Liver (tissue), 9 donors: ENCODE measurements around the gene PATJ. TPM values are rescaled to one million over a fixed set of nuclear protein-coding genes. Genes with fewer than 3 reads are reported as not detected.

Experiments
- DNase-seq: peaks from one replicate; pipeline ENCODE4 v3.0.0-alpha.2; 2017; ENCODE audit warnings: low spot score
- H3K27ac ChIP-seq, 2 donors: one replicate each; pipeline ENCODE4 v1.7.0; 2013; ENCODE audit warnings: inconsistent platforms in 2 of 2, low read length in 2 of 2, control low read depth in 1 of 2, low read depth in 1 of 2, mild to moderate bottlenecking in 1 of 2
- H3K27me3 ChIP-seq, 4 donors: one replicate each; pipeline versions ENCODE4 v1.6.1 to v1.7.0; 2013; ENCODE audit warnings: low read length in 3 of 4, inconsistent platforms in 1 of 4, mild to moderate bottlenecking in 1 of 4, moderate library complexity in 1 of 4; ENCODE audit not compliant: control insufficient read depth in 4 of 4, insufficient read depth in 4 of 4
- H3K36me3 ChIP-seq, 4 donors: one replicate each; pipeline versions ENCODE4 v1.6.1 to v1.7.0; 2013; ENCODE audit warnings: low read length in 3 of 4, mild to moderate bottlenecking in 3 of 4, low read depth in 1 of 4, moderate library complexity in 1 of 4; ENCODE audit not compliant: control insufficient read depth in 4 of 4, insufficient read depth in 3 of 4
- H3K4me1 ChIP-seq, 4 donors: one replicate each; pipeline versions ENCODE4 v1.6.1 to v1.7.0; 2013; ENCODE audit warnings: low read length in 3 of 4, mild to moderate bottlenecking in 3 of 4, moderate library complexity in 1 of 4; ENCODE audit not compliant: control insufficient read depth in 4 of 4, insufficient read depth in 4 of 4
- H3K4me3 ChIP-seq, 3 donors: one replicate each; pipeline versions ENCODE4 v1.6.1 to v1.7.0; 2013; ENCODE audit warnings: low read length in 3 of 3, control low read depth in 1 of 3, low read depth in 1 of 3, mild to moderate bottlenecking in 1 of 3
- H3K9ac ChIP-seq, 2 donors: one replicate each; pipeline ENCODE4 v1.7.0; 2013; ENCODE audit warnings: low read length in 2 of 2, mild to moderate bottlenecking in 2 of 2, moderate library complexity in 2 of 2, control low read depth in 1 of 2, low read depth in 1 of 2
- H3K9me3 ChIP-seq, 4 donors: one replicate each; pipeline versions ENCODE4 v1.6.1 to v1.7.0; 2013; ENCODE audit warnings: low read length in 3 of 4; ENCODE audit not compliant: control insufficient read depth in 4 of 4
- ATF3 ChIP-seq: IDR thresholded peaks from 2 replicates; pipeline ENCODE4 v1.6.1; 2016; ENCODE audit warnings: antibody characterized with exemption
- CTCF ChIP-seq: fragments of 150-350 bp; IDR thresholded peaks from 2 replicates; pipeline ENCODE4 v1.5.1; 2017; ENCODE audit warnings: improper control_type of control experiment, low read depth, low read length; ENCODE audit not compliant: missing input control
- EGR1 ChIP-seq, 2 donors: IDR thresholded peaks; 2 replicates each; pipeline ENCODE4 v1.6.1; 2016 to 2018; ENCODE audit warnings: antibody characterized with exemption in 2 of 2, low read depth in 2 of 2
- FOXA1 ChIP-seq: IDR thresholded peaks from 2 replicates; pipeline ENCODE4 v1.6.1; 2016; ENCODE audit warnings: antibody characterized with exemption
- FOXA2 ChIP-seq: IDR thresholded peaks from 2 replicates; pipeline ENCODE4 v1.6.1; 2016; ENCODE audit warnings: antibody characterized with exemption
- GABPA ChIP-seq, 2 donors: IDR thresholded peaks in 1 of 2; conservative IDR thresholded peaks in 1 of 2; 2 replicates each; pipeline ENCODE4 v1.6.1; 2016; ENCODE audit warnings: antibody characterized with exemption in 2 of 2, mild to moderate bottlenecking in 1 of 2, moderate library complexity in 1 of 2
- HNF4A ChIP-seq, 2 donors: conservative IDR thresholded peaks; 2 replicates each; pipeline ENCODE4 v1.6.1; 2016; ENCODE audit warnings: antibody characterized with exemption in 2 of 2, mild to moderate bottlenecking in 2 of 2
- HNF4G ChIP-seq: IDR thresholded peaks from 2 replicates; pipeline ENCODE4 v1.6.1; 2016; ENCODE audit warnings: antibody characterized with exemption
- JUND ChIP-seq, 2 donors: IDR thresholded peaks; 2 replicates each; pipeline ENCODE4 v1.6.1; 2016; ENCODE audit warnings: antibody characterized with exemption in 2 of 2
- MAX ChIP-seq: IDR thresholded peaks from 2 replicates; pipeline ENCODE4 v1.6.1; 2016; ENCODE audit warnings: antibody characterized with exemption
- NR2F2 ChIP-seq: IDR thresholded peaks from 2 replicates; pipeline ENCODE4 v1.6.1; 2016; ENCODE audit warnings: antibody characterized with exemption
- RAD21 ChIP-seq, 2 donors: IDR thresholded peaks; 2 replicates each; pipeline ENCODE4 v1.6.1; 2016; ENCODE audit warnings: antibody characterized with exemption in 2 of 2, mild to moderate bottlenecking in 2 of 2
- REST ChIP-seq: IDR thresholded peaks from 2 replicates; pipeline ENCODE4 v1.6.1; 2016; ENCODE audit warnings: antibody characterized with exemption, mild to moderate bottlenecking
- RXRA ChIP-seq, 2 donors: IDR thresholded peaks; 2 replicates each; pipeline ENCODE4 v1.6.1; 2017 to 2018; ENCODE audit warnings: antibody characterized with exemption in 2 of 2, mild to moderate bottlenecking in 1 of 2
- SP1 ChIP-seq: IDR thresholded peaks from 2 replicates; pipeline ENCODE4 v1.6.1; 2018; ENCODE audit warnings: antibody characterized with exemption, mild to moderate bottlenecking
- TAF1 ChIP-seq: conservative IDR thresholded peaks from 2 replicates; pipeline ENCODE4 v1.6.1; 2016; ENCODE audit warnings: antibody characterized with exemption, mild to moderate bottlenecking
- YY1 ChIP-seq: IDR thresholded peaks from 2 replicates; pipeline ENCODE4 v1.6.1; 2016; ENCODE audit warnings: antibody characterized with exemption, mild to moderate bottlenecking
- WGBS: extraction: QIAGEN DNeasy Blood & Tissue Kit; methylation state at CpG from one replicate; pipeline ENCODE4 v1.1.7; 2013; 5-methylcytosine and 5-hydroxymethylcytosine counted together
- polyA plus RNA-seq, 2 donors: library from polyadenylated mRNA; stranded (reverse) in 1 of 2; unstranded in 1 of 2; fragments of 200-250 nt in 1 of 2; fragments of >200 nt in 1 of 2; fragmentation: Nextera tagmentation in 1 of 2; extraction: Ambion mirVana in 1 of 2; gene quantifications; one replicate each; pipeline versions ENCODE4 v1.2.1 to v1.2.3, GENCODE V29; 2013 to 2015
- total RNA-seq, 2 donors: library from RNA; depleted of rRNA; stranded (reverse); fragments of >200 nt; gene quantifications; one replicate each; pipeline ENCODE4 v1.2.3, GENCODE V29; 2014
- TF ChIP-seq, protein P1 (sequence below): IDR thresholded peaks from 2 replicates; pipeline ENCODE4 v1.6.1; 2016; ENCODE audit warnings: antibody characterized with exemption
- donor health status: healthy.
- donor health status: healthy.
- donor health status: healthy.
- donor health status: healthy.
- donor health status: healthy.

The PATJ gene
- total and polyA plus RNA-seq, 4 donors: 5.7 to 29.8 (median 9.0) TPM

GRCh38 chr1:61842036-61842435, 99.8 kb downstream of the PATJ start:
- WGBS: 95% methylated on average over 4 of the region's 4 CpGs
- H3K4me3 ChIP-seq: no peak overlapping the region
- no peak overlapping the region for H3K9ac ChIP-seq
- no peak for DNase-seq
- no peaks in the 10 kb centered on the region for H3K9me3 ChIP-seq
- no peak for TF ChIP-seq HNF4G
- TF ChIP-seq HNF4A (conservative IDR thresholded peaks at IDR 0.05): no peak
- TF ChIP-seq, protein P1, sequence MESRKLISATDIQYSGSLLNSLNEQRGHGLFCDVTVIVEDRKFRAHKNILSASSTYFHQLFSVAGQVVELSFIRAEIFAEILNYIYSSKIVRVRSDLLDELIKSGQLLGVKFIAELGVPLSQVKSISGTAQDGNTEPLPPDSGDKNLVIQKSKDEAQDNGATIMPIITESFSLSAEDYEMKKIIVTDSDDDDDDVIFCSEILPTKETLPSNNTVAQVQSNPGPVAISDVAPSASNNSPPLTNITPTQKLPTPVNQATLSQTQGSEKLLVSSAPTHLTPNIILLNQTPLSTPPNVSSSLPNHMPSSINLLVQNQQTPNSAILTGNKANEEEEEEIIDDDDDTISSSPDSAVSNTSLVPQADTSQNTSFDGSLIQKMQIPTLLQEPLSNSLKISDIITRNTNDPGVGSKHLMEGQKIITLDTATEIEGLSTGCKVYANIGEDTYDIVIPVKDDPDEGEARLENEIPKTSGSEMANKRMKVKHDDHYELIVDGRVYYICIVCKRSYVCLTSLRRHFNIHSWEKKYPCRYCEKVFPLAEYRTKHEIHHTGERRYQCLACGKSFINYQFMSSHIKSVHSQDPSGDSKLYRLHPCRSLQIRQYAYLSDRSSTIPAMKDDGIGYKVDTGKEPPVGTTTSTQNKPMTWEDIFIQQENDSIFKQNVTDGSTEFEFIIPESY: no peak
- no peak for TF ChIP-seq FOXA1
- no peak for TF ChIP-seq TAF1
- no peak overlapping the region for H3K27ac ChIP-seq
- H3K27me3 ChIP-seq: no peaks in the 10 kb centered on the region
- peaks cover 0 to 3% (median 2%) of the 10 kb centered on the region in 4 donors for H3K36me3 ChIP-seq
- no peaks in the 10 kb centered on the region for H3K4me1 ChIP-seq

DNA sequence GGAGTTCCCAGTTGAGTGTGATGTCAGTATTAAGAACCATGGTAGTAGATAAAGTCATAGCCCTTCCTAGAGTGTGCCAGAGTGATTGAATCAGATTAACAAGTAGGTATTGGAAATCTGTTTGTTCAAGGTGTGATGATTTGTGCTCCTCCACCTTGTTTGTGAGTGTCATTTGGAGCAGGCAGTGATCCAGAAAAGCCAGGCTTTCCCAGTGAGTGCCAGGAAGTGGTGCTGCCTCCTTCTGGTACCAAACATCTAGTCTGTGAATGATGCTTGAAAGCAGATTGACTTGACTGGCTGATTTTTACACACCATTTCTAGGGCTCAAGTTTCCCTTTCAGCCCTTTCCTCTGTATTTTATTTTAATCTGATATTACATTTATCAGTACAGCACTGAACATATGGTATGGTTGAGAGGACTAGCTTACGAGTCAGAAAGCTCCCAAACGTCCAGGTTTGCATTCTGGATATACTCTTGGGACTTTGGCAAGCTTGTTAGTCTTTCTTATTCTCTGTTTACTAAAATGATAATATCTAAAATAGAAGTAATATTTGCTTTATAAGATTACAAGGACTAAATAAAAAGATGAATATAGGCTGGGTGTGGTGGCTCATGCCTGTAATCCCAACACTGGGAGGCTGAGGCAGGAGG, 100.7 kb downstream of the PATJ start:
- no peak overlapping the region for H3K27ac ChIP-seq
- no peak overlapping the region for H3K9ac ChIP-seq
- no peak overlapping the region for H3K4me3 ChIP-seq
- H3K36me3 ChIP-seq: peaks cover 0 to 2% (median under 1%) of the 10 kb centered on the region in 4 donors
- H3K4me1 ChIP-seq: no peaks in the 10 kb centered on the region
- TF ChIP-seq RAD21 (IDR thresholded peaks at IDR 0.05): peak; percentile 10 to 59
- TF ChIP-seq EGR1 (IDR thresholded peaks at IDR 0.05; ENCODE audit: low read depth in 2 of 2): no peak
- no peak for DNase-seq
- WGBS: 94% methylated on average over 2 of the region's 2 CpGs
- H3K9me3 ChIP-seq: no peaks in the 10 kb centered on the region
- no peaks in the 10 kb centered on the region for H3K27me3 ChIP-seq

DNA sequence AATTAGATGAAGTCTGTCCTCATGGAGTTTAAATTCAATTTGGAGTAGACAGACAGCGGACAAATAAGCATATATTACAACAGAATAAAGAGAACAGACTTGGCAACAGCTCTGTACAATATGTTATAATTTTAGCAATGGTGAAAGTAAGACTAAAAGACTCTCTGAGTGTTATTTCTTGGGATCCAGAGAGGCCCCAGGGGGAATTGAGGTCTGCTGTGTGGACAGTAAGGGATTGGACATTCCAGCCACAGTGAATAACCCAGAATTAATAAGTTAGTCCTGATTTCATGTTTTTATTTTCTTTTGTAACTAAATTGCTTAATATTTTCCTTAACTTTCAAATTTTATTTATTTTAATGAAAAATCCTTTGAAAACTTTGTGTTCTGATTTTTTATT, 101.7 kb downstream of the PATJ start:
- Histone ChIP-seq H3K36me3 (peaks cover 0 to 2% (median 0%) of the 10 kb centered on the region in 4 donors), H3K27me3 (no peaks in the 10 kb centered on the region), H3K4me3 (no peak overlapping the region), H3K9ac (no peak overlapping the region), H3K4me1 (no peaks in the 10 kb centered on the region), H3K9me3 (no peaks in the 10 kb centered on the region), H3K27ac (no peak overlapping the region)
- no peak for DNase-seq
- no peak for TF ChIP-seq ATF3
- TF ChIP-seq GABPA (IDR thresholded peaks at IDR 0.05 in 1 of 2, conservative IDR thresholded peaks at IDR 0.05 in 1 of 2): no peak
- TF ChIP-seq SP1: no peak
- TF ChIP-seq RAD21 (IDR thresholded peaks at IDR 0.05): no peak
- TF ChIP-seq JUND (IDR thresholded peaks at IDR 0.05): no peak
- TF ChIP-seq HNF4G: no peak
- no peak for TF ChIP-seq CTCF
- TF ChIP-seq YY1: no peak
- TF ChIP-seq FOXA2: no peak
- no peak for TF ChIP-seq NR2F2
- no peak for TF ChIP-seq MAX
- no peak for TF ChIP-seq RXRA (IDR thresholded peaks at IDR 0.05)
- TF ChIP-seq HNF4A (conservative IDR thresholded peaks at IDR 0.05): no peak
- TF ChIP-seq REST: no peak
- TF ChIP-seq, protein P1: no peak
- WGBS: 96% methylated on average over 1 of the region's 1 CpG
